Measurements from ENCODE around the gene DHPS.

Gene DHPS

GRCh38 chr19:12695514-12695913, 13.8 kb upstream of the DHPS start:
- Histone ChIP-seq H3K36me3 (ENCODE audit: control insufficient read depth, low read length) (peaks cover 13% of the 10 kb centered on the region), H3K4me1 (ENCODE audit: control insufficient read depth, low read length) (peaks cover 31% of the 10 kb centered on the region), H3K9me3 (ENCODE audit: control insufficient read depth, insufficient read depth, low read length) (no peaks in the 10 kb centered on the region), H3K9me2 (replicated peaks; ENCODE audit: control insufficient read depth, low read length) (no peaks in the 10 kb centered on the region), H3K4me3 (ENCODE audit: low read length) (peak overlapping the region; percentile 86), H3K79me2 (ENCODE audit: control insufficient read depth, low read length) (peaks cover 4% of the 10 kb centered on the region), H3K4me2 (ENCODE audit: low read length) (peak overlapping the region; percentile 94), H3K27me3 (ENCODE audit: control insufficient read depth, low read length) (no peaks in the 10 kb centered on the region), H3K27ac (ENCODE audit: low read depth, low read length) (no peak overlapping the region), H3F3A (ENCODE audit: control insufficient read depth, insufficient read depth) (peaks cover 24% of the 10 kb centered on the region), H4K20me1 (ENCODE audit: control insufficient read depth, insufficient read depth, low read depth, low read length) (no peaks in the 10 kb centered on the region)
- TF ChIP-seq CTCF (IDR thresholded peaks at IDR 0.05; ENCODE audit: low read depth, low read length, poor library complexity, severe bottlenecking) (no peak), EZH2phosphoT487 (IDR thresholded peaks at IDR 0.05; ENCODE audit: borderline replicate concordance, low read length) (no peak)

- H4K20me1 ChIP-seq (ENCODE audit: control insufficient read depth, insufficient read depth, low read depth, low read length) = no peaks in the 10 kb centered on the region
- H3K9me2 ChIP-seq (replicated peaks; ENCODE audit: control insufficient read depth, low read length) = no peaks in the 10 kb centered on the region
- H3K4me2 ChIP-seq (ENCODE audit: low read length) = peak overlapping the region; percentile 94
- TF ChIP-seq CTCF (IDR thresholded peaks at IDR 0.05; ENCODE audit: low read depth, low read length, poor library complexity, severe bottlenecking) (no peak), EZH2phosphoT487 (IDR thresholded peaks at IDR 0.05; ENCODE audit: borderline replicate concordance, low read length) (no peak)
- peaks cover 11% of the 10 kb centered on the region for H3K36me3 ChIP-seq (ENCODE audit: control insufficient read depth, low read length)
- peak overlapping the region; percentile 86; the same call in 1 of the 2 replicates for H3K4me3 ChIP-seq (ENCODE audit: low read length)
- H3K9me3 ChIP-seq (ENCODE audit: control insufficient read depth, insufficient read depth, low read length) = no peaks in the 10 kb centered on the region
- H3K79me2 ChIP-seq (ENCODE audit: control insufficient read depth, low read length) = peaks cover 4% of the 10 kb centered on the region
- no peak overlapping the region for H3K27ac ChIP-seq (ENCODE audit: low read depth, low read length)
- peaks cover 31% of the 10 kb centered on the region for H3K4me1 ChIP-seq (ENCODE audit: control insufficient read depth, low read length)
- H3F3A ChIP-seq (ENCODE audit: control insufficient read depth, insufficient read depth) = peaks cover 24% of the 10 kb centered on the region
- H3K27me3 ChIP-seq (ENCODE audit: control insufficient read depth, low read length) = no peaks in the 10 kb centered on the region
These were observed 13.4 kb upstream of the DHPS start for GRCh38 chr19:12695096-12695495.

GRCh38 chr19:12694641-12695040, 13.0 kb upstream of the DHPS start:
- H3K4me2 ChIP-seq (ENCODE audit: low read length) = no peak overlapping the region

More at GRCh38 chr19:12694641-12695040, 13.0 kb upstream of the DHPS start:
- Histone ChIP-seq H4K20me1 (ENCODE audit: control insufficient read depth, insufficient read depth, low read depth, low read length) (no peaks in the 10 kb centered on the region), H3K9me3 (ENCODE audit: control insufficient read depth, insufficient read depth, low read length) (no peaks in the 10 kb centered on the region), H3K4me1 (ENCODE audit: control insufficient read depth, low read length) (peaks cover 31% of the 10 kb centered on the region), H3K27ac (ENCODE audit: low read depth, low read length) (no peak overlapping the region), H3K36me3 (ENCODE audit: control insufficient read depth, low read length) (peaks cover 6% of the 10 kb centered on the region), H3K27me3 (ENCODE audit: control insufficient read depth, low read length) (no peaks in the 10 kb centered on the region), H3K9me2 (replicated peaks; ENCODE audit: control insufficient read depth, low read length) (no peaks in the 10 kb centered on the region), H3F3A (ENCODE audit: control insufficient read depth, insufficient read depth) (peaks cover 20% of the 10 kb centered on the region), H3K79me2 (ENCODE audit: control insufficient read depth, low read length) (peaks cover 4% of the 10 kb centered on the region), H3K4me3 (ENCODE audit: low read length) (no peak overlapping the region)
- TF ChIP-seq CTCF (IDR thresholded peaks at IDR 0.05; ENCODE audit: low read depth, low read length, poor library complexity, severe bottlenecking) = no peak
- no peak for TF ChIP-seq EZH2phosphoT487 (IDR thresholded peaks at IDR 0.05; ENCODE audit: borderline replicate concordance, low read length)

Measured in DOHH2 (cell line).